Fibroblast of skin of left biceps (primary cell): ENCODE data around the gene CCL27.

Experiments
- DNase-seq, 2 experiments: peaks; one replicate each; pipeline ENCODE4 v3.0.0-alpha.2; 2013; ENCODE audit warnings: low read depth in 2 of 2

The CCL27 gene, protein sequence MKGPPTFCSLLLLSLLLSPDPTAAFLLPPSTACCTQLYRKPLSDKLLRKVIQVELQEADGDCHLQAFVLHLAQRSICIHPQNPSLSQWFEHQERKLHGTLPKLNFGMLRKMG

DNA sequence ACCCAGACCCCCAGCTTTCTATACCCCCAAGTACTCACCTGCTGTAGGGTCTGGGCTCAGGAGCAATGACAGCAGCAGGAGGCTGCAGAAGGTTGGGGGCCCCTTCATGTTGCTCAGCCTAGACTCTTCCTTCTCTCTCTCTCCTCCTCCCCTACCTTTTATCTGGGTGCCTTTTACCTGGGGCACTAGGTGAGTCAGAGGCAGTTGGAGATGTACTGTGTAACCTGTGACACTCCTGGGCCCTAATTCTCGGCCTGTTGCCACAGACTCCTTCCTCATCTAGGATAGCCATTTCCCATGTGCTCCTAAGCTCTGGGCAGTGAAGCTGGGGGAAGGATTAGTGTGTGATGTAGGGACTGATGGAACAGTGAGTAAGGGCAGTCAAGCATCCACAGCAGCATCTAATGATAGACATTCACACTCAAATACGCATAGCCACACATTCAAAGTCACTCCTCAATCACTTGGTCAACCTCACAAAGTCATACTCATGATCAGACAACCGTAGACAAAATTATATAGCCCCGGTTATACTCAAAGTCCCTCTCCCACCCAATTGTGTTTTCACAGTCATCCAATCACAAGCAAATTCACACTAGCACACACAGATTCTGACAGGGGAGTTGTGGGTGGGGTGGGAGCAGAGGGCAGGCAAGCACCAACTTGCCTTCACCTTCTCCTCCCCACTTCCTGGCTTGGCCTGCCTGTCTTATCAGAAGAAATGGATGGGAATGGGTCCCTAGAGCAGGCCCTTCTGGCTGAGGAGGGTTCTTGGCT is at the start of gene CCL27:
CCL27 (minus strand) TSS at position 132 of the 777 bp plus-strand sequence; CDS start at position 108, 24 bp downstream.
- DNase-seq = no peak

GRCh38 chr9:34712140-34712539 is 49.7 kb upstream of the CCL27 start:
- DNase-seq = no peak

DNA sequence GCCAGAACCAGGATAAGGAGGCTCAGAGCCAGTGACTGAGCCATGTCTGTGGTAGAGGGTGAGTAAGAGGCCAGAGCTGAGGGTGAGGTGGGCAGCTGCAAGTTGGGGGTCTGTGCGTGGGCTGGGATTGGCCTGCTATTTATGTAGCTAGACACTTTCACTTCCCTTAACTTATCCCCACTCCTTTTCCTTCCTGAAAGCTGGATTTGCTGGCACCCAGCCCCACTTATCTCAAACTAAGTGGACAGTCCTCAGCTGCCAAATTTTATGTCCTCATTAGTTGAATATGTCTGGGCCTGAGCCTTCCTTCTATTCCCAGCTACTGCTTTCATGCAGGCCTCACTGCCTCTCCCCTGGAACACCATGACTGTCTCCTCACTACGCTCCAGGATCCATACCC is 47.6 kb upstream of the CCL27 start, which contains the start of gene CCL21:
CCL21 (minus strand) TSS at position 114 of the 400 bp plus-strand sequence; CDS start at position 44, 70 bp downstream.
- no peak for DNase-seq

DNA sequence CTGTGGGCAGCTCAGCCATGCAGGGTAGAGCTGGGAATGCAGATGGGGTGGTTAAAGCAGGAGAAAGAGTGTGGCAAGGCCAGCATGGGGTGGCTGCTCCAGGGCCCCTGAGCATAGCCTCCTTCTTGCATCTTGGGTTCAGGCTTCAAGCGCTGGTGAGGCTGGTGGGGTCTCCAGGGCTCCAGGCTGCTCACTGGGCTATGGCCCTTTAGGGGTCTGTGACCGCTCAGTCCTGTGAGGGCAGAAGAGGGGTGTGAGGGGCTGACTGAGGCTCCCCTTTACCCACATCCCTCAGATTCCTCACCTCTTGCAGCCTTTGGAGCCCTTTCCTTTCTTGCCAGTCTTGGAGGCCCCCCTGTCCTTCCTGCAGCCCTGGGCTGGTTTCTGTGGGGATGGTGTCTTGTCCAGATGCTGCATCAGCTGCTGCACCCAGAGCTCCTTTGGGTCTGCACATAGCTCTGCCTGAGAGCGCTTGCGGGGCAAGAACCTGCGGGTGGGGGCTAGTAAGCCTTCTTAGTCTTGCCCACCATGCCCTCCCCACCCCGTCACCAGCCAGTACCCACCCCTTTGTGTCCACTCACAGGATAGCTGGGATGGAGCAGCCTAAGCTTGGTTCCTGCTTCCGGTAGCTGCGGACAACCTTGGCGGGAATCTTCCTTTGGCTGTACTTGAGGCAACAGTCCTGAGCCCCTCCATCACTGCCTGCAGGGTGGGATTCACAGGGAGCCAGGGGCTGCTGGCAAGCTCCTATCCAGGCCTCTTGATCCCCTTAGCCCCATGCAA is 46.9 kb upstream of the CCL27 start:
- no peak for DNase-seq

GRCh38 chr9:34707130-34707529 is 44.7 kb upstream of the CCL27 start:
- no peak for DNase-seq

- DNase-seq = peak; percentile 35 to 38
Measured at GRCh38 chr9:34701769-34702736, 39.6 kb upstream of the CCL27 start.

DNA sequence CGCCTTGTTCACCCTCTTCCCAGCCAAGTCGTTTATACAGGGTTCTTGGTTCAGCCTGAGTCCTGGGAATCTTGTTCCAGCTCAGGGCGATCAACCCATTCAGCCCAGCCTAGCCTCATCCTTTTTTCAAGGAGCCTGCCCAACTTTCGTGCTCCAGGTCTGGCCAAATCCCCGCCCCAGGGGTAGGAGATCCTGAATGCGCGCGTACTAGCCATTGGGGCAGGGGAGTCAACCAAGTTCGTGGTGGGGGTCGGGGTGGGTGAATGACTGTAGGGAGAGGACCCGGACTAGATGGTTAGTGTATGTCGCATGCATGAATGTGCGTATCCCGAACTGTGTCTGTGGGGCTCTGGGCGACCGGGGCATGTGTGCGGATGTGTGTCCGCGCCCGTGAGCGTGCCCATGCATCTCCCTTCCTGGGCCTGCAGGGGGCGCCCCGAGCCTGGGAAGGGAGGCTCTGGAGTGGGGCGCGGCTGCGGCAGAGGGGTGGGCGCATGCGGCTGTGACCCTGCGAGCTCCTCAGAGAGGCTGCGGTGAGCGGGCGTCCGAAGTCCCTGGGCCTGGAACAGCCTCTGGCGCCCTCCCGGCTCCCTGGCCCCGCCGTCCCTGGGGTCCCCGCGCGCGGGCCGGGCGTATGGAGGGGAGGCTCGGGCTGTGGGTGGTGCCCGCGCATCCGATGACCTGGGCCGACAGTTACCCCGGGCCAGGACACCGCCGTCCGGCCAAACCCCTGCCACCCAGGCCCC is 38.7 kb upstream of the CCL27 start:
- DNase-seq = peak in 1 of 2 experiments; percentile 5

DNA sequence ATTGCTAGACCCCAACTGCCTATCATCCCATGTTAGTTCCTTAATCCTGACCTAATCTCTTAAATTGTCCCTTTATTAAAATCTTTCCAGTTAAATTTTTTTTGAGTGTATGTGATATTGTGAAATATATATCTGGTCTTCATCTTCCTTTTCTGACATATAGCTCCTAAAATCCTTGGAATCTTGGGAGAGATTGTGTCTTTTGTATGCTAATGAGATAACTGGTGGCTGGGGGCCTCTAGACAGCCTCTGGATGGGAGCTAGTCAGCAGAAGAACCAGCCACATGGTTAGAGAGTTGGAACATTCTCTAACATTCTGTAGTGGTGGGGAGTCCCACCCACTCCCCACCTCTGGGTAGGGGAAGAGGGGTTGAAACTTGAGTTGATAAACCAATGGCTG is 32.4 kb upstream of the CCL27 start:
- no peak for DNase-seq

GRCh38 chr9:34693560-34693959 is 31.1 kb upstream of the CCL27 start:
- DNase-seq = no peak

- no peak for DNase-seq
Measured at GRCh38 chr9:34691936-34692315, 29.5 kb upstream of the CCL27 start.

DNA sequence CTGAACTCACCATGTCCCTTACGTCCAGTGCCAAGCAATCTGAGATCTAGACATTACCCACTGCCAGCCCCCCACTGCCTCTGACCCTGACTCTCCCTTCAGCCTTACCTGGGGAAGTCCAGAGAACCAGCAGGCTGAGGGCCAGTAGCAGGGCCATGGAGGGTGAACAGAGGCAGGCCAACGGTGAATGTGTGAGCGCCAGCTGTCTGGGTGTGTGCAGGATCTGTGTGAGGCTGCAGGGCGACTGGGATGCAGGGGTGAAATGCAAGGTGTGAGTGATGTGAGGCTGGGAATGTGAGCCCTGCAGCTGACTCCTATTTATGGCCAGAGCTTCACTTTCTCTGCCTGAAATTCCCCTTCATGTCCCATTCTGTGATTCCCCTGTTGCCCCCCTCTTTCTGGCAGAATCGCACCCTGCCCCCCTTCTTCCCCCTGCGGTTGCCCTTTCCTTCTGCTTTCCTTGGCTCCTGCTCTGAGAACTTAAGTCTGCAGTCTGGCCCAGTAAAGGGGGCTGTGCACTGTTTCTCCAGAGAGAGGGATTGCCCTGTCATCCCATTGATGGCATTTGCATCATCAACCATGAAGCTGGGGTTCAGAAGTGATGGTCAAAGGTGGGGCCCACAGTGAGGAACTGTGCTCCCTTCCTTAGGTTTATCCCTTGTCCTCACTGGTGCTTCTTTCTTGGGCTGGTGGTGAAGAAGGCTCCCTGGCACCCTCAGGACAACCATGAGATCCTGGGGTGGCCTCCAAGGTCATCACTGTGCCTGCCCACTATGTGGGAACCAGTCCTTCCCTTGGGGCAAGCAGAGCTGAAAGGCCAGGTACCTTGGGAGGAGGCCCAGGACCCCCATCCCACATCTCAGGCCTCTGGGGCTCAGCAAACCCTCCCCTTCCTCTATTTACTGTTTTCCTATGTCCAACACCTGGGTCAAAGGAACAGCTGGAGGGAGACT is 28.8 kb upstream of the CCL27 start, which contains the start of gene CCL19:
CCL19 (minus strand) TSS at position 294 of the 953 bp plus-strand sequence; CDS start at position 157, 137 bp downstream.
- no peak for DNase-seq

GRCh38 chr9:34689512-34689911 is 27.1 kb upstream of the CCL27 start:
- DNase-seq = no peak

DNA sequence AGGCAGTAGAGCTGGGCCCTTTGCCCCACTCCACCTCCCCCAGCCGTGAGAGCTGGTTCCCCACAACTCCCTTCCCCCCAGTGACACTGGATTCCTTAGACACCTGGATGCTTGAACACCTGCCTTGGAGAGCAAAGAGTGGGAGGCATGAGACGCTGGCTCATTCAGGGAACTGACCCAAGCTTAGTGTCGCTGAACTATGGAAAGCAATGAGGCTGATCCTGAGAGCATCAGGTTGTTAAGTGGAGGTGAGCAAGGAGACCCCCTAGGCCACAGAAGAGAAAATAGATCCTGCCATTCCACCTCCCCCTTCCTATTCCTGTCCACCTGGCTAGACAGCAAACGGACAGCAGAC is 26.6 kb upstream of the CCL27 start:
- no peak for DNase-seq

GRCh38 chr9:34688329-34689115 is 26.1 kb upstream of the CCL27 start:
- DNase-seq = no peak

DNA sequence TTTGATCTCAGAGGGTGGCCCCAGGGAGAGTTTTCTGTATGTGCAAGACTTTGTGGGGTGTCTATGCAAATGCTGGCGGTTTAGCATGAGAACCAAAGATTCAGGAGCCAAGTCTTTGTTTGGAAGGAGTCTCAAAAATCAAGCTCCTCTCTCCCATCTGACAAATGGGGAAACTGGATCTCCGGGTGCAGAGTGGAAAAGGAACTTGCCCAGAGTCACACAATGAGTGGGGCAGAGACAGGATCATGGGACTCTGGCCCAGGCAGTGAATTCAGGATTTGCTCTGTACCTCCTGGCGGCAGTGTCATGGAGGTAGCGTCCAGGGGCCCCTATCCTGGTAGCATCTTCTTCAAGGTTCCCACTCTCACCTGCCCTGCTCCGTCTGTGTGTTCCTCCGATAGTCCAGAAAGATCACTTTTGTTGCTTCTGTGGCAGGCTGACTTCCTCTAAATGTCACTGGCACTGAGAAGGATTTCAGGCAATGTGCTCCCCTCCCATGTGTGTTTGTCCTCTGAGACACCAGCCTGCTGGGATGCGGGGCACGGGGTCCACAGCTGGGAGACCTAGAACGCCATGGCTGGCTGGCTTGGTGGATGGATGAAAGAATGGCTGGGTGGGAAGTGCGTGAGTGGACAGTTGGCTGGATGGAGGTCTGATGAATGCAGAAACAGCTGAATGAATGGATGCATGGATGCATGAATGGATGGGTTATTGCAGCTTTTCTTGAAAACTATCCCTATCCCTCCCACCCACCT is 25.0 kb upstream of the CCL27 start:
- no peak for DNase-seq

- no peak for DNase-seq
Measured at GRCh38 chr9:34686732-34687131, 24.3 kb upstream of the CCL27 start.

GRCh38 chr9:34686231-34686630 is 23.8 kb upstream of the CCL27 start:
- peak in 1 of 2 experiments; percentile 33 for DNase-seq

GRCh38 chr9:34685591-34685990 is 23.1 kb upstream of the CCL27 start:
- DNase-seq = no peak
